ENCODE measurements around the gene SLC16A4.

- TF ChIP-seq CTCF (conservative IDR thresholded peaks at IDR 0.05; ENCODE audit: low read depth, low read length) (no peak), EZH2phosphoT487 (IDR thresholded peaks at IDR 0.05; ENCODE audit: borderline replicate concordance, low read length) (no peak), EZH2 (IDR thresholded peaks at IDR 0.05; ENCODE audit: low read length, unreplicated experiment) (no peak)
Observed at GRCh38 chr1:110426854-110427253, 36.0 kb upstream of the SLC16A4 start.

Measured in PC-3 (cell line).